Ishikawa (cell line): ENCODE data around the gene SMIM41.

Experiments
- EGR1 ChIP-seq: IDR thresholded peaks from 2 replicates; pipeline ENCODE4 v1.6.1; 2012
- EP300 ChIP-seq: IDR thresholded peaks from 2 replicates; pipeline ENCODE4 v1.6.1; 2012; ENCODE audit warnings: borderline replicate concordance
- FOXM1 ChIP-seq: IDR thresholded peaks from 2 replicates; pipeline ENCODE4 v1.6.1; 2012; ENCODE audit warnings: low read depth, borderline replicate concordance
- MAX ChIP-seq: IDR thresholded peaks from 2 replicates; pipeline ENCODE4 v1.6.1; 2012
- NFIC ChIP-seq: IDR thresholded peaks from 2 replicates; pipeline ENCODE4 v1.6.1; 2012
- REST ChIP-seq: IDR thresholded peaks from 2 replicates; pipeline ENCODE4 v1.6.1; 2012; ENCODE audit warnings: low read depth, mild to moderate bottlenecking
- TAF1 ChIP-seq: IDR thresholded peaks from 2 replicates; pipeline ENCODE4 v1.6.1; 2012; ENCODE audit warnings: low read depth, mild to moderate bottlenecking
- YY1 ChIP-seq: IDR thresholded peaks from 2 replicates; pipeline ENCODE4 v1.6.1; 2012; ENCODE audit warnings: low read depth

- no peak for TF ChIP-seq MAX
- TF ChIP-seq YY1, result no peak
- TF ChIP-seq EGR1, result peak; percentile 23; the same call in 1 of the 2 replicates
- TF ChIP-seq REST, result no peak
- TF ChIP-seq FOXM1, result no peak
- 0 out of 2 replicates have a peak, but pooled peaks have one; percentile 30 for TF ChIP-seq NFIC
- no peak; the same call in 1 of the 2 replicates for TF ChIP-seq TAF1
- TF ChIP-seq EP300, result peak; percentile 45
These were observed 42.8 kb upstream of the SMIM41 start for GRCh38 chr12:52036587-52037171.
